Fibroblast of skin of right biceps (primary cell): ENCODE data around the gene EXOC6B.

Experiments used
- DNase-seq: peaks from one replicate; pipeline ENCODE4 v3.0.0-alpha.2; 2013

EXOC6B gene

DNA sequence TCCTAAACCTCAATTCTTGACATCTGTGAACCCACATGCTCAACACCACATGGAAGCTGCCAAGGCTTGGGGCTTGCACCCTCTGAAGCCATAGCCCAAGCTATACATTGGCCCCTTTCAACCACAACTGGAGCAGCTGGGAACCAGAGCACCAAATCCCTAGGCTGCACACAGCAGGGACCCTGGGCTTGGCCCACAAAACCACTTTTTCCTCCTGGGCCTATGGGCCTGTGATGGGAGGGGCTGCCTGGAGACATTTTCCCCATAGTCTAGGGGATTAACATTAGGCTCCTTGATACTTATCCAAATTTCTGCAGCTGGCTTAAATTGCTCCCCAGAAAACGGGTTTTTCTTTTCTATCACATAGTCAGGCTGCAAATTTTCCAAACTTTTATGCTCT, 40.3 kb downstream of the EXOC6B start:
- no peak for DNase-seq

DNA sequence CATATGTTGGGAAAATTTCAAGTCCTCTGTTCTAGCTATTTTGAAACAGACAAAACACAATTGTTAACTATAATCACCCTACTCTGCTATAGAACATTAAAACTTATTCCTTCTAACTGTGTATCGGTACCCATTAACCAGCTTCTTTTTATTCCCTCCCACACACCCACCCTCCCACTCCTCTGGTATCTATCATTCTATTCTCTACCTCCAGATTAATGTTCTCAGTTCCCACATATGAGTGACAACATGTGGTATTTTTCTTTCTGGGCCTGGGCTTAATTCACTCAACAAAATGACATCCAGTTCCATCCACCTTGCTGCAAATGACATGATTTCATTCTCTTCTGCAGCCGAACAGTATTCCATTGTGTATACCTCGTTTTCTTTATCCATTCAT, 43.3 kb downstream of the EXOC6B start:
- DNase-seq = no peak

DNA sequence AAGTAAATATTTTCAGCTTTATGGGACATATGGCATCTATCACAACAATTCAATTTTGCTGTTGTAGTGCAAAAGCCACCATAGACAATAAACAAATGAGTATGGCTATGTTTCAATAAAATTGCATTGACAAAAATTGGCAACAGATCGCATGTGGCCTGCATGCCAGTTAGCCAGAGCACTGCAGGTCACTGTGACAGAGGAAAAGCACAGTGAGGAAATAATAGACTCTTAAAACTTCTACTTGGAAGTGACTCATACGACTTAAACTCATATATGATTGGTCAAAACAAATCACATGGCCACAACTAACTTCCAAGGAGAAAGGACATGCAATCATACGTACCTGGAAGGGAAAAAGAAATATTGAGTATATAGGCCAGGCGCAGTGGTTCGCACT, 44.4 kb downstream of the EXOC6B start:
- no peak for DNase-seq

DNA sequence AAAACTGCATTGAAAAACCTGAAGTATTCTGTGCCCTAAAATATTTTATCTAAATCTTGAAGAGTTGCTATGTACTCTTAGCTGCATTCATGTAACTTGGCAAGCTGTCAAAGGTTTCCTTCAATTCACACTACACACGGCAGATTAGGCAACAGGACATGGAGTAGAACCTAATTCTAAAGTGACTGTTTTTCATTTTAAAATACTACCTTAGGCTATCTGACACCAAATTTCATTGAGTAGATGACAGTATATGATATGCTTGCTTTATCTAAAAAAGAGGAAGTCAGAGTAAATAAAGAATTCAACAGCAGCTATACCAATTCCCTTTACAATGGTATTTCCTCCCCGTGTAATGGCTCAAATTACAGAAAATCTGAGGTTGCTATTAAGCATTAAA, 45.4 kb downstream of the EXOC6B start:
- DNase-seq = peak; percentile 45

DNA sequence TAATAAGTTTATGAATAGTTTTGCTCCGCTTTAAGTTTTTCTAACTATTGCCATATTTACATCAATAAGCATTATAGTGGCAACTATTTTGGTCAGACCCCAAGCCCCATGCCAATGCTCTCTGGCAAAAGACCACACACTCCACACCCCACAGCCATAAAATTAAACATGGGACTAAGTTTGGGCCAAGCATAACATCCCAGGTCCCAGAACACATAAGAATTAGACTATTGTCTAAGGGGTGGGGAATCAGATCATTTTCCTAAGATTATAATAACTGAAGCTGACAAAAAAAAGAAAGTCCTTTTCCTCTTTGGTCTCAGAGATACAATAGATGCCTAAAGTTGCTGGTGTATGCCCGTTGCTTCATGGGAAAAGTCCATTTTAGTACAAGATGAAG, 46.3 kb downstream of the EXOC6B start:
- no peak for DNase-seq

DNA sequence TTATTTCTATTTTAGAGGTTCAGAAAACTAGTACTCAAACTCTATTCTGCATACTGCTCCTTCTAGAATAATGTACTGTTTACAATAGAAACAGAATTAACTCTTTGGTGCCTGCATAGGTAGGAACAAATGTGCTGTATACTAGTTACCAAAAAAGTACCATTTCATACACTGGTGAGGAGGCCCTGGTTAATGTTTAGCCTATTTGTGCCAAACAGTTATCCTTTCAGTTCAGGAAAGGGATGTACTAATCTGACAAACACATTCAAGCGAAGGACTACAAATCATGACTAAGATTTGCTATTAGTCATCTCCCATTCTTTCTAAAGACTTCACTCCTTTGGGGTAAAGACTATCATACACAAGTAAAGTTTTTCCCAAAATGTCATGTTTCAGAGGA, 47.4 kb downstream of the EXOC6B start:
- DNase-seq = peak; percentile 41

DNA sequence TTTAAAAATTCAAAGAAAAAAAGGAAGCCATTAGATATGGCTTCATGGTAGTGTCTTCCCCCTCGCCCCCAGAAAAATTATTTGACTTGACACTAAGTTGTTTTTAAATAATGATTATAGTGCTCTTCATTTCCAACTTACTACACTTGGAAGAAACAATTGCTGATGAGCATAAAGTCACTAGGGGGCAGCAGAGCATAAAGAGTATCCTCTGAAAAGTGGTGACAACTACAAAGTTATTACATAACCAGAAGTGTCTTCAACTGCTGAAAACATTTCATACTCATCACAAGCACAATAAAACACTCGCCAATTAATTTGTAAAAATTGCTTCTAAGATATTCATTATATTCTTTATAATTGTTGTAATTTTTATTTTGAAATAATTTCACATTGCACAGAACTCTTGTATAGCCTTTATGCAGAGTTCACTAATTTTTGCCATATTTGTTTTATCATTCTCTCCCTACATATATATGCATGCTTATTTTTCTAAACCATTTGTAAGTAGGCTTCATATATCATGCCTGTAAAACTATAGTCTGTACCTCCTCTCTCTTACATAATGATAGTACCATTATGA, 54.9 kb downstream of the EXOC6B start:
- DNase-seq = peak; percentile 67

DNA sequence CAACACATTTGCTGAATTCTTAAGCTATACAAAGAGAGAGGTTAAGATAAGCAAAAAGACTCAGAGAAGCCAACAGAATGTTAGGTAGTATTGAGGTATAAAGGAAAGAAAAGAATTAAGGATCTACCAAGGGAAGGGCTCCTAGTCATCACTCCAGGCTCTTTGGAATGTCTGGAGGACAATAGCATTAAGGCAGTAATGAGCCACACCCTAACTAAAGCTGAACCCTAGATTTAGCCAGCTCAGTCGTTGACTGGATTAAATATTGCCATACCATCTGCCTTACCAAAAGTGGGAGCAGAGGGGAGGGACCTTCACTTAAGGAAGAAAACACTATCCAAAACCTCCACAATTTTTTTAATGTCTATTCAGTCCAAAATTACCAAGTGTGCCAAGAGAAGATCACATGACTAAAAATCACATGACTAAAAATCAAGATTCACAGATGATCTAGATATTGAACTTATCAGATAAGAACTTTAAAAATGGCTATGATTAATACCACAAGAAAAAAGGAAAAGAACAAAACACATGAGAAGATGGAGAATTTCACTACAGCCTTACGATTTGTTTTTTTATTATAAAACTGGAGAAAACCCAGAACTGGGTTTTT, 59.7 kb downstream of the EXOC6B start:
- DNase-seq = no peak

DNA sequence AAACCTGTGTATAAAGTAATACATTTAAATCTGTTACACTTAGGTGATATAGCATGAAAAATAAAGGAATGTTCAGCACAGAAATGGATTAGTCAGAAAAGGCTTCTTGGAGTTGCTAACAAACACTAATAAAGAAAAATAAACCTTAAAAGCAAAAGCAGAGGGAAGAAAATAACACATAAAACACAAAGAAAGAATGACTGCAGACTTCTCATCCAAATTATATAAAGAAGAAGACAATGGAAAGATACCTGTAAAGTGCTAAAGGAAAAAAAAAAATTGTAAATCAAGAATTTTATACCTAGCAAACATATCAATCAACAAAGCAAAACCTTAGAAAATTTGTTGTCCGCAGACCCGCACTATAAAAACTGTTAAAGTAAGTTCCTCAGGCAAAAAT, 63.6 kb downstream of the EXOC6B start:
- no peak for DNase-seq

DNA sequence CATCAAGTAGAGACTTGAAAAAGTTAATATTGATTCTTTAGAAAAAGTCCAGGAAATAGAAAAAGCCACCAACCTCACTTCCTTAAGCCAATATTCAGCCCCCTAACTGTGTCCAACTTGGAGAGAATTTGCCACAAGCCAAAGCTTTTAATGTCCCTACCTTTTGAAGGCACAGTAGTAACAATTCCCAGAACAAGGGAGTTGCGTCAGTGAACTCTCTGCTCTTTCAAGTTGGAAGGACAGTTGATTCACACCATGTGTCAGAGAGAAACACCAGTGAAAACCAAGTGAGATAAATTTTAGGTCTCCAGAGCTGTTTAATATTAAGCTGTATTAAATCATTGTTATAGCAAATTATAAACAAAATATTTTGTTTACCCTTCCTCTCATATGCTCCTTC, 66.1 kb downstream of the EXOC6B start:
- DNase-seq = no peak

DNA sequence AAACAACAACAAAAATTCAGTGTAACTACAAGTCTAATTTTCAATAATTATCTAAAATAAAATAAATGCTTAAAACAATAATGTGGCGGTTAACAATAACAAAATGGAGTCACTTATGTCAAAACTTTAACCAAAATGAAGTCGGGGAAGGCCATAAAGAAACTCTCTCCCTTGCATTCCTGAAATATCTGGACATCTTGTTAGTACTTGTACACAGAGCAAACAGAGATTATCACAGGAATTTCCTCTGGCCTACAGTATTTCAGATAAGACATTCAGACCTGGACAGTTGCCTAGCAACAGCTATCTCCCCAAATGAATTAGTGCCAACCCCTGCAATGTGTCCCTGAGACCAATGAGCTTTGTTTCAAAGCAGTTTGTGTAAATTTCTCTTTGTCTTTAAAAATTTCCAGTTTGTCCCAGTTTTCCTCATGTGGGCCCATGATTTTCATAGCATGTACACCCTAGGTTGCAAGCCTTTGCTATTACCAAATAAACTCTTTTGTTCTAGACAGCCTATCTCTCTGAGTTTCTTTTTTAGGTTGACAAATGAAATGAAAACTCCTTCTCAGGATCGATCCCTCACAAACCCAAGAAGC, 68.6 kb downstream of the EXOC6B start:
- DNase-seq = peak; percentile 64

DNA sequence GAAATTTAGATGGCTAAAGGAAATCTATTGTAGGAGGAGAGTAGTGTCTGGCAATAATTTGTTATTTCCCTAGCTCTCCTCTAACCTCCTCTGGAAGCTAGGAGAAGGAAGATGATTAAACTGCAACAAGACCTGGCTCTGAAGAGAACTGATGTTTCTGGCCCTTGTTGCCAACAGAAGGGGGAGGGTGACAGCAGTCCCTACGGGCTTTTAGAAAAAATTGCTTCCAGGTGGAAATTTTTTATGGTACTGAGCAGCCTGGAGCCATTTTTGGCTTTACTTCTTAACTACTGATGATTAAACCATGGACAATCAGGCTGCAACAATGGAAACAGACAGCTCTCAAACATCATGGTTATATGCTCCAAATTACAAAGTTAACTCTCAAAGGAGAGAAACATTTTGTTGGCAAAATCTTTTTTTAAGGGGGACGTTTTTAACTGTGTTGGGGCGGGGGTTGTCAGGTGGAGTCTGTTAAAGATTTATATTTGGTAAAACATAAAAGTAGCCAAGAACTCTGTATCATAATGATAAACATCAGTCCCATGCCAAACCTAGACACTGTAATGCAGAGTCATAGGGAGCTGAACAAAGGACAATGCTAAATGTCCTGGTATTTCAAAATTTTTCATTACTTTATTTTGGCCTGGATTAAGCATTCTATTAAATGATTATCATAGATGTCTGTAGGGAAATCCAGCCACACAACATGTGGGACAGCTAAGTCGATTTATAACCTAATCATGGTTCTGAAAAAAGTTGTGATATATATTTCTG, 70.0 kb downstream of the EXOC6B start:
- DNase-seq = peak; percentile 61

DNA sequence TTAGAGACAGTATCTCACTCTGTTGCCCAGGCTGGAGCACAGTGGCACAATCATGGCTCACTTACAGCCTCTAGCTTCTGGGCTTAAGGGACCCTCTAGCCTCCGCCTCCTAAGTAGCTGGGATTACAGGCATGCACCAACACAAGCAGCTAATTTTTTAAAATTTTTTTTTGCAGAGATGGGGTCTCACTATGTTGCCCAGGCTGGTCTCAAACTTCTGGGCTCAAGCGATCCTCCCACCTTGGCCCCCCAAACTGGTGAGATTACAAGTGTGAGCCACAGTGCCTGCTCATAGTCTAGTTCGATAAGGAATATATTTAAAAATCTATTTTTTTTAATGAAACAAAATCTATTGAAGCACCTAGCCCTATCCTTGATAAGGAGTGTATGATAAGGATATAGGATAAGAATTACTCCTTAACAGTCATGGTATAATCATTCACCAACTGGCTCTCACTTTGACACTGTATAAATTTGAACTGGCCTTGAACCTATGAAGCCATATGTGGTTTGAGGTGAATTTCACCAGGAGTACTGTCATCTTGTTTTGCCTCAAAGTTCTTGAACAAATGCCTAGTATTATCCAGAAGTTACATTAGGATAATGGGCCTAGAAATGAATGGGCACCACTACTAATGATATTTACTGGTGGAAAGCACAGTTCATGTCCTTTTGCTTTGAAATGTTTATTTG, 71.1 kb downstream of the EXOC6B start:
- DNase-seq = no peak

DNA sequence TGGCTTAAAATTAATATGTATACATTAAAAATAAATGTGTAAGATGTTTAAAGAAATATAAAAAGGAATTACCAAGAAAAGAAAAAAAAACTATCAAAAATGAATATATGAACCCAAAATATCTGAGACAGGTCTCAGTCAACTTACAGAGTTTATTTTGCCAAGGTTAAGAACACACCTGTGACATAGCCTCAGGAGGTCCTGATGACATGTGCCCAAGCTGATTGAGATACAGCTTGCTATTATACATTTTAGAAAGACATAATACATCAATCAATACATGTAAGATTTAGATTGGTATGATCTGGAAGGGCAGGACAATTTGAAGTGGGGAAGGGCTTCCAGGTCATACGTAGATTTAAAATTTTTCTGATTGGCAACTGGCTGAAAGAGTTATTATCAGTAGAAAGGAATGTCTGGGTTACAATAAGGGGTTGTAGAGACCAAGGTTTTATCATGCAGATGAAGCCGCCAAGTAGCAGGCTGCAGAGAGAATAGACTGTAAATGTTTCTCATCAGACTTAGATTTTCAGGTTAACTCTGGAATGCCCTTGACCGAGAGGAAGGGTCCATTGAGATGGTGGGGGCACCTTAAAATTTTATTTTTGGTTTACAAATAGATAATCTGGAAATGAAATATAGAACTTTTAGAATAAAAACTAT, 74.7 kb downstream of the EXOC6B start:
- DNase-seq = no peak

DNA sequence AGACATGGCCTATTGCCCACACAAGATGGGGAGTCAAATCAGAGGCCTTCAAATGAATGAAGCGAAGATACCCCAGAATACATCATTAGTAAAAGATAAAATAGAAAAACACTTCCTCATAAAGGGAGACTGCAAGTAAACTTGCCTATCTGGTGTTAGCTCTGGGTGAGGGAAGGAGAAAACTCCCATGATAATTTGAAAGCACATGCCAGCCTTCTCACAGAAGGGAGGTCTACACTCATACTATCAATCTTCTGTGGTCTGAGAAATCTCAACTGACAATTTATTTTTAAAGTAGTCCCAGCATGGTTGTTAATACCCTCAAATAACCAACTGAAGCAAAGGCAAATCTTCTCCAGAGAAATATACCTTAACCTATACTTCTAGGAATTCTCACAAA, 75.4 kb downstream of the EXOC6B start:
- no peak for DNase-seq

DNA sequence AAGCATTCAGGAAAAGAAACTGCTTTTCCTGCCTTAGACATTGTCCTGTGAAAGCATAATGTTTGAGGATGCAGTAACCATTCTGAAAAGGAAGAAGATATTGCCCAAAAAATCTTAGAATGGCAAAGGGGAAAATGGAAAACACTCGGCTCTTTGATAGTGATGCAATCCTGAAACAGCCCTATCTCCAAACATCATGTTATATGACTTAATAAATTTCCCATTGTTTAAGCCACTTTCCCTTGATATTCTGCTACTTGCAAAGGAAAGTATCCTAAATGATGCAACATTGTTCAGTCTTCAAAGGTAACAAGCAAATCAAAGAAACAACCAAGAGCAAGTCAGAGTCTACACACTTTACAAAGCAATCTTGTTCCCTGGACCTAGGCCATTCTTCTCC, 78.5 kb downstream of the EXOC6B start:
- no peak for DNase-seq

DNA sequence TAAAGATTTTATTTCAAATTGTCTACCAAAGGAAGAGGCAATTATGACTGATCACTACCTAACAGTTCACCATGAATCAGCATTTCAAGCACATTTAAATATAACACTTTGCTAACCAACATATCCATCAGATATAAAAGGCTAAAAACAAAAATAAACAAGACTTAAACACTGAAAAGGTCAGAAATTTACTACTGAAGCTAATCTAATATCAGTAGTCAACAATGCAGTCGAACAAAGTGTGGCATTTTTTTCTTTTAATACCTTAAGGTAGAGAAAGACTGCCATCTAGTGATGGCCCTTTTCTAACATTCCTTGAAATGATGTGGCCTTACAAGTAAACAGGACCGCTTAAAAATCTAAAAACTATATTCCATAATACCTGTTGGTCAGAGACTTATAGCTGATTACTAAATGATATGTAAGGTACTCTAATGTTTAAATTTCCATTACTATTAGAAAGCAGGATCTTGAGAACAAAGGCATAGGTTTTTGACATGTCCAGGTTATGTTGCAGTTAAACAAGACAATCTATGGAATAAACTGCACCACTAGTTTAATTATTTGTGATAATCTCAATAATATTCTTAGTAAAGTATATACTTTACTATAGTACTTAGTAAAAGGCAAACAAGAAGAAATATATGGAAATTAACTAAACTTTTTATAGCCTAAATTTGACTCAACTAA, 80.0 kb downstream of the EXOC6B start:
- peak; percentile 55 for DNase-seq

DNA sequence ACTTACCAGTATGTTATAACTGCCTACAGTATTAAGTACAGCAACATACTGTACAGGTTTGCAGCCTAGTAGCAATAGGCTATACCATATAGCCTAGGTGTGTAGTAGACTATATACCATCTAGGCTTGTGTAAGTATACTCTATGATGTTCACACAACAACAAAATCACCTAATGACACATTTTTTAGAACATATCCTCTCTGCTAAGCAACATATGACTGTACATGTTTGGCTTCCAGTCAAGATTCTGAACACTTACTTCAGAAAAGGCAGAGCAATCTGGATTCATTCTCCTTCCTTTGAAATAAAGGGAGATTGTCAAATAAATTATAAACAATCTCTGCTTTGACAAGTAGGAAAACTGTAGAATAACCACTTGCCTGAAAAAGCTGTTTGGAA, 81.8 kb downstream of the EXOC6B start:
- DNase-seq = peak; percentile 45

DNA sequence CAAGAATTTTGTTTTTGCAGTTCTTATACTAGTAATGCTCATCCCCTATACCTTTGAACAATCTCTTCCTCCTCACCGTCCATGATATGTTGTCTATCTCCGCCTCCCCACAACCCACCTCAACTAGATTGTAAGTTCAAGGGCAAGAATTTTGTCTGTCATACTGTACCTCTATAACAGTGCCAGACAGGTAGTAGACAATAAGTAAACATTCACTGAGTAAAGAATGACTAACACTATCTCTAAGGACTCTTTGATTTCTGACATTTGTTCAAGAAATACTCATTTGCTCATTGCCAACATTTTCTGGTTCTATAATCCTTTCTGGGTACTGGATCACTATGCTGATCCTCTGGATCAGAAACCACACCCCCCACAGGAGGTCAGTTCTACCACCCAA, 82.4 kb downstream of the EXOC6B start:
- no peak for DNase-seq

DNA sequence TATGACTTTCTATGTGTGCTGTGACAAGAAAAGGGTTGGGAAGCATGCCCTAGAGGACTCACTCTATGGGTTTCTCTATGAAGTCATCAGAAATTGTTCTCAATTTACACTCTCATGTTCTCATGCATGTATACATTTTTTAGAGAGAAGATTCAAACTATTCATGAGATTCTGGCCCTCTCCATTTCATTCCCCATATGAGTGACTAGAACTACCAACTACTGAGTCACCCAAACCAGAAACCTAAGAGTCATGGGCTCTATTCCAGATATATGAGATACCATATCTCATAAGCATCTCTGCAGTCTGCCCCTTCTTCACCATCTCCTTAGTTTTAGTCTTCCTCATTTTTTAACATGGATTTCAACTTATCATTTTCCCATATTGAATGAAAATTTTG, 87.7 kb downstream of the EXOC6B start:
- peak; percentile 45 for DNase-seq

DNA sequence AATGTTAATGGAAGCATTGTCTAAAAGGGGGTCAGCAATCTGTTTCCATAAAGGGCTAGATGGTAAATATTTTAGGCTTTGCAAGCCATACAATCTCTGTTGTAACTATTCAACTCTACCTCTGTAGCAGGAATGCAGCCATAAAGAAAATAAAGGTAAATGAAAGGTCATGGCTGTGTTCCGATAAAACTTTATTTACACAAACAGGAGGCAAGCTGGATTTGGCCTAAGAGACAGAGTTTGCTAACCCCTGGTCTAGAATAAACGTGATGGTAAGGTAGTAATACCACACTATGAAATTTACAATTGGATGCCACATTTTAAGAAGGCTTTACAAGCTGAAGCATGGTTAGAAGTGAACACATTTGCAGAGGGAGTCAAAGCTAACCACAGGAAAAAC, 91.4 kb downstream of the EXOC6B start:
- DNase-seq = no peak

DNA sequence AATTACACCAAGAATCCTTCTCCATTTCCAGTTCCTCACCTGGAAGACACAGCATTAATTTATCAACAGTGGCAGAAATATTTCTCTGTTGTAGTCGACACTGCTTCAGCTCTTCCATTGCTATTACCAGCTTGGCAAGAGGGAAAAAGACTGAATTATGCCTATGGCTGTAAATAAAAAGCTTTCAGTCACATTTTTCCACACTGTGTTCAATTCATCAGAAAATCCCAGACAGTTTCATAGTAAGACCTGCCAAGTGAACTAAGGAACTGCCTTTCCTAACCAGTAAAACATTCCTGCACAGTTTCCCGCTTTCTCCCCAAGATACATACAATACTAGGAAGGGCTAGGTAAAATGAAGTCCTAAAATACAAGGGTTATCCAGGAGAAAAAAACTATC, 94.7 kb downstream of the EXOC6B start:
- no peak for DNase-seq
